Transverse colon (tissue), 3 donors: ENCODE results near the gene SNX11.

Source experiments
- CTCF ChIP-seq, 5 experiments: fragments of 200-600 bp in 3 of 5; fragments of 450-650 bp in 2 of 5; sonication (generic) in 3 of 5; IDR thresholded peaks; 1 replicate in 2 of 5; 2 replicates in 3 of 5; pipeline ENCODE4 v1.5.1; 2016 to 2017; ENCODE audit warnings: antibody characterized with exemption in 5 of 5, inconsistent platforms in 3 of 5, mild to moderate bottlenecking in 2 of 5, moderate library complexity in 1 of 5
- POLR2A ChIP-seq: fragments of 450-650 bp; IDR thresholded peaks from one replicate; pipeline ENCODE4 v1.6.1; 2016; ENCODE audit warnings: antibody characterized with exemption, mild to moderate bottlenecking, moderate library complexity

DNA sequence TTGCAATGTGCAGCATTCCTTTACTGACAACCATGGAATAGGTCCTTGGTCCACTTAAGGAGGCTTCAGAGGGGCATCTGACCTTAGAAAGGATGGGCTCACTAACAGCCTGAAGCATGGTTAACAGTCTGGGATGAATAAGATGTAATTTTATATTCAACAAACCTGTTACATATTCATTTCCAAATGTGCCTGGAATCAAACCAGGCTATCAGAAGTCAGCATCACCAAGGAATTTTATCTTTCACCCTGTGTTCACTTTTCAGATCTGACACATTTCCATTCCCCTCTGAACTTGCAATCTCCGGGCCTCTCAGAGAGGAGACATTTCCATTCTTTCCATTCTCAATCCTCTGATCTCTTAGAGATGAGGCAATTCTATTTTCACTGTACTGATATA lies 62.4 kb downstream of the SNX11 start:
- TF ChIP-seq POLR2A (no peak), CTCF (IDR thresholded peaks at IDR 0.05) (no peak)
